Esophagus squamous epithelium (tissue), 4 donors: ENCODE measurements around the gene SLC24A3.

Experiments used
- POLR2A ChIP-seq, 4 donors: fragments of 450-650 bp; IDR thresholded peaks; one replicate each; pipeline ENCODE4 v1.6.1; 2017; ENCODE audit warnings: antibody characterized with exemption in 4 of 4, mild to moderate bottlenecking in 4 of 4, moderate library complexity in 3 of 4
- TF ChIP-seq, protein P1 (sequence below), 6 experiments: fragments of 450-650 bp in 4 of 6; fragments of 200-600 bp in 2 of 6; sonication (generic) in 2 of 6; IDR thresholded peaks; one replicate each; pipeline ENCODE4 v1.5.1; 2016 to 2019; ENCODE audit warnings: antibody characterized with exemption in 6 of 6, mild to moderate bottlenecking in 4 of 6, moderate library complexity in 4 of 6

DNA sequence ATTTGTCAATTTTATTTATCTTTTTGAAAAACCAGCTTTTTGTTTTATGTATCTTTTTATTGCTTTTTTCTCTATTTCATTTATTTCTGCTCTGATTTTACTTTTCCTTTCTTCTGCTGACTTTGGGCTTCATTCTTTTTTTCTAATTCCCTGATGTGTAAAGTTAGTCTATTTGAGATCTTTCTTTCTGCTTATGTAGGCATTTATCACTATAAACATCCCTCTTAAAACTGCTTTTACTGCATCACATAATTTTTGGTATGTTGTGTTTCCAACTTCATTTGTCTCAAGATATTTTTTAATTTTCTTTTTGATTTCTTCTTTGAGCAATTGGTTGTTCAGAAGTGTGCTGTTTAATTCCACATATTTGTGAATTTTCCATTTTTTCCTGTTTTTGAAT lies 174.8 kb downstream of the SLC24A3 start:
- TF ChIP-seq, protein P1, sequence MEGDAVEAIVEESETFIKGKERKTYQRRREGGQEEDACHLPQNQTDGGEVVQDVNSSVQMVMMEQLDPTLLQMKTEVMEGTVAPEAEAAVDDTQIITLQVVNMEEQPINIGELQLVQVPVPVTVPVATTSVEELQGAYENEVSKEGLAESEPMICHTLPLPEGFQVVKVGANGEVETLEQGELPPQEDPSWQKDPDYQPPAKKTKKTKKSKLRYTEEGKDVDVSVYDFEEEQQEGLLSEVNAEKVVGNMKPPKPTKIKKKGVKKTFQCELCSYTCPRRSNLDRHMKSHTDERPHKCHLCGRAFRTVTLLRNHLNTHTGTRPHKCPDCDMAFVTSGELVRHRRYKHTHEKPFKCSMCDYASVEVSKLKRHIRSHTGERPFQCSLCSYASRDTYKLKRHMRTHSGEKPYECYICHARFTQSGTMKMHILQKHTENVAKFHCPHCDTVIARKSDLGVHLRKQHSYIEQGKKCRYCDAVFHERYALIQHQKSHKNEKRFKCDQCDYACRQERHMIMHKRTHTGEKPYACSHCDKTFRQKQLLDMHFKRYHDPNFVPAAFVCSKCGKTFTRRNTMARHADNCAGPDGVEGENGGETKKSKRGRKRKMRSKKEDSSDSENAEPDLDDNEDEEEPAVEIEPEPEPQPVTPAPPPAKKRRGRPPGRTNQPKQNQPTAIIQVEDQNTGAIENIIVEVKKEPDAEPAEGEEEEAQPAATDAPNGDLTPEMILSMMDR (IDR thresholded peaks at IDR 0.05): no peak
- no peak for TF ChIP-seq POLR2A (IDR thresholded peaks at IDR 0.05)
